Measurements from ENCODE around the gene TMEM218. TPM values are rescaled to one million over a fixed set of nuclear protein-coding genes. Genes with fewer than 3 reads are reported as not detected.

The TMEM218 gene
- total and polyA plus RNA-seq, 10 of the 15 experiments (the other 5 are each of a cell fraction or from before 2014, with no cell fraction given), result 11.2 to 50.3 (median 28.8) TPM

DNA sequence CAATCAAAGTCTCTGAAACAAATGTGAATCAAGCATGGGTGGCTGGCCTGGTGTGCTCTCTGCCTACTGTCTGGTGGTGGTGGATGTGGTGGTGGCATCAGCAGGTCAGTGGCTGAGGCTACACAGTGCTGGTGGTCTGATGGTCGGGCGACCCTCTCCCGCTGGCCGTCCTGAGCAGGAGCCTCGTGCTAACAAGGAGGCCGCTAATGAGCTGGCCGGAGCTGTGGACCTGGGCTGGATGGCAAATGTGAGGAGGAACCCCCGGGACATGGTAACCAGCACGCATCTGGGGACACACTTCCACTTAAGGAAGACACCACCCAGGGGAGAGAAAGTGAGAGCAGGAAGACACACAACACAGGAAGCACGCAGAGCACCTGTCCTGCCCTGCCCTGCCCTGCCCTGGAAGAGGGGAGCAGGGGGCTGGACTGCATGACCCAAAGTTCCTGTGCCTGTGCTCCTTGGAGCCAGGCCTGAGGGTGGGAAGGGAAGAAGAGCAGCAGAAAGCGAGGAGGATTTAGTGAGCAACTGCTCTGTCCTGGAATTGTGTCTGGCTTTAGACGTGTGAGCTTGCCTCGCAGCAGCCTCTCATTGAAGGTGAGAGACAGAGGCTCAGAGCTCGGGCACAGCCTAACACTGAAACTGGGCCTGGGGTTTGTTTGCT lies 24.7 kb downstream of the TMEM218 start:
- CTCF ChIA-PET, result interaction anchor here (1.3 to 7.4 kb wide), 3 partner anchors 23 to 318 kb away, joined by 3 to 100 read pairs (median 5); no protein-coding TSS in a partner anchor
- Histone ChIP-seq H3K4me2 (ENCODE audit: control insufficient read depth, insufficient read depth) (no peak overlapping the region), H3K4me3 (no peak overlapping the region), H3K79me2 (ENCODE audit: control insufficient read depth, insufficient read depth, low read length) (no peaks in the 10 kb centered on the region), H3K4me1 (ENCODE audit: control insufficient read depth, insufficient read depth, low read length) (no peaks in the 10 kb centered on the region), H3K9me3 (replicated peaks; ENCODE audit: control insufficient read depth, insufficient read depth, low read length) (no peaks in the 10 kb centered on the region), H3K27me3 (replicated peaks in 1 of 2; ENCODE audit: control insufficient read depth in 2 of 2, insufficient read depth in 2 of 2, low read length in 1 of 2) (no peaks in the 10 kb centered on the region), H3K36me3 (ENCODE audit: control insufficient read depth in 2 of 2, insufficient read depth in 2 of 2, low read length in 1 of 2) (peaks cover 0 to 2% of the 10 kb centered on the region in 2 experiments; a peak in 1 of 4 replicates), H4K20me1 (ENCODE audit: control insufficient read depth, insufficient read depth) (no peaks in the 10 kb centered on the region), H3K27ac (ENCODE audit: control insufficient read depth, insufficient read depth) (no peak overlapping the region), H2AFZ (ENCODE audit: control insufficient read depth, low read depth, low read length) (no peak overlapping the region), H3K9ac (ENCODE audit: control insufficient read depth, insufficient read depth, low read length) (no peak overlapping the region)
- FAIRE-seq (no peak), DNase-seq (ENCODE audit: low read depth, low spot score) (no peak), ATAC-seq (no peak)
- BruUV-seq (replicated peaks), result no TSS peak
- intact Hi-C loops (cut with micrococcal nuclease; ENCODE audit: unreplicated experiment) (no loop called here), in situ Hi-C loops (cut with MboI) (no loop called here)
- SMC1A ChIA-PET (ENCODE audit: uncharacterized antibody, unreplicated experiment), result no interaction called here
- RAD21 ChIA-PET (ENCODE audit: unreplicated experiment), result no interaction called here
- 72% methylated on average over 14 of the region's 14 CpGs for WGBS (ENCODE audit: insufficient coverage, insufficient replicate concordance, low lambda C conversion rate, missing lambda C conversion rate)
- POLR2A ChIA-PET, result no interaction called here
- TF ChIP-seq RELB (IDR thresholded peaks at IDR 0.05; ENCODE audit: low read depth), result no peak
- TF ChIP-seq, protein P1, sequence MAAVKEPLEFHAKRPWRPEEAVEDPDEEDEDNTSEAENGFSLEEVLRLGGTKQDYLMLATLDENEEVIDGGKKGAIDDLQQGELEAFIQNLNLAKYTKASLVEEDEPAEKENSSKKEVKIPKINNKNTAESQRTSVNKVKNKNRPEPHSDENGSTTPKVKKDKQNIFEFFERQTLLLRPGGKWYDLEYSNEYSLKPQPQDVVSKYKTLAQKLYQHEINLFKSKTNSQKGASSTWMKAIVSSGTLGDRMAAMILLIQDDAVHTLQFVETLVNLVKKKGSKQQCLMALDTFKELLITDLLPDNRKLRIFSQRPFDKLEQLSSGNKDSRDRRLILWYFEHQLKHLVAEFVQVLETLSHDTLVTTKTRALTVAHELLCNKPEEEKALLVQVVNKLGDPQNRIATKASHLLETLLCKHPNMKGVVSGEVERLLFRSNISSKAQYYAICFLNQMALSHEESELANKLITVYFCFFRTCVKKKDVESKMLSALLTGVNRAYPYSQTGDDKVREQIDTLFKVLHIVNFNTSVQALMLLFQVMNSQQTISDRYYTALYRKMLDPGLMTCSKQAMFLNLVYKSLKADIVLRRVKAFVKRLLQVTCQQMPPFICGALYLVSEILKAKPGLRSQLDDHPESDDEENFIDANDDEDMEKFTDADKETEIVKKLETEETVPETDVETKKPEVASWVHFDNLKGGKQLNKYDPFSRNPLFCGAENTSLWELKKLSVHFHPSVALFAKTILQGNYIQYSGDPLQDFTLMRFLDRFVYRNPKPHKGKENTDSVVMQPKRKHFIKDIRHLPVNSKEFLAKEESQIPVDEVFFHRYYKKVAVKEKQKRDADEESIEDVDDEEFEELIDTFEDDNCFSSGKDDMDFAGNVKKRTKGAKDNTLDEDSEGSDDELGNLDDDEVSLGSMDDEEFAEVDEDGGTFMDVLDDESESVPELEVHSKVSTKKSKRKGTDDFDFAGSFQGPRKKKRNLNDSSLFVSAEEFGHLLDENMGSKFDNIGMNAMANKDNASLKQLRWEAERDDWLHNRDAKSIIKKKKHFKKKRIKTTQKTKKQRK (IDR thresholded peaks at IDR 0.05; ENCODE audit: low read depth, low read length), result no peak
- no peak for TF ChIP-seq HDAC2 (IDR thresholded peaks at IDR 0.05)
- TF ChIP-seq YBX1 (IDR thresholded peaks at IDR 0.05), result no peak
- TF ChIP-seq NFIC (IDR thresholded peaks at IDR 0.05; ENCODE audit: low read depth, low read length), result no peak
- TF ChIP-seq ATF3 (IDR thresholded peaks at IDR 0.05; ENCODE audit: borderline replicate concordance, extremely low read depth, low read depth, low read length), result no peak
- TF ChIP-seq SPI1 (IDR thresholded peaks at IDR 0.05; ENCODE audit: borderline replicate concordance, insufficient read depth, low read depth, low read length), result no peak
- no peak for TF ChIP-seq NFYB (IDR thresholded peaks at IDR 0.05; ENCODE audit: insufficient read depth, low read depth, low read length)
- no peak for TF ChIP-seq CBX3 (IDR thresholded peaks at IDR 0.05; ENCODE audit: borderline replicate concordance, low read depth)
- TF ChIP-seq ZSCAN29 (IDR thresholded peaks at IDR 0.05), result no peak
- TF ChIP-seq NFXL1 (IDR thresholded peaks at IDR 0.05; ENCODE audit: borderline replicate concordance), result no peak
- TF ChIP-seq ZBTB40 (IDR thresholded peaks at IDR 0.05; ENCODE audit: borderline replicate concordance), result no peak
- TF ChIP-seq RFX5 (IDR thresholded peaks at IDR 0.05; ENCODE audit: low read depth, low read length), result no peak
- no peak for TF ChIP-seq FOXM1 (IDR thresholded peaks at IDR 0.05; ENCODE audit: low read depth, low read length)
